Esophagus squamous epithelium (tissue), 5 donors: ENCODE data around the gene VTN. TPM values are rescaled to one million over a fixed set of nuclear protein-coding genes. Genes with fewer than 3 reads are reported as not detected.

Source experiments
- DNase-seq: peaks from one replicate; lab custom pipeline; 2025; lab: John Stamatoyannopoulos, UW
- H3K27ac ChIP-seq, 4 donors: fragments of 200-600 bp; sonication (generic); one replicate each; pipeline ENCODE4 v1.5.1; 2016 to 2019; ENCODE audit warnings: mild to moderate bottlenecking in 1 of 4
- H3K27me3 ChIP-seq, 4 donors: fragments of 200-600 bp; sonication (generic); 1 replicate in 3 of 4; 2 replicates in 1 of 4; pipeline versions ENCODE4 v1.5.1 to v1.6.0; 2017 to 2021; ENCODE audit warnings: antibody characterized with exemption in 1 of 4
- H3K36me3 ChIP-seq, 3 donors: fragments of 200-600 bp; sonication (generic); one replicate each; pipeline ENCODE4 v1.5.1; 2016 to 2019
- H3K4me1 ChIP-seq, 3 donors: fragments of 200-600 bp; sonication (generic); one replicate each; pipeline ENCODE4 v1.5.1; 2017 to 2019
- H3K4me3 ChIP-seq, 4 donors: fragments of 200-600 bp; sonication (generic); 1 replicate in 3 of 4; 2 replicates in 1 of 4; pipeline ENCODE4 v1.5.1; 2016 to 2019; ENCODE audit warnings: mild to moderate bottlenecking in 2 of 4, moderate library complexity in 1 of 4
- H3K9me3 ChIP-seq, 3 donors: fragments of 200-600 bp; sonication (generic); one replicate each; pipeline ENCODE4 v1.5.1; 2016 to 2019
- CTCF ChIP-seq, 6 experiments: fragments of 450-650 bp in 4 of 6; fragments of 200-600 bp in 2 of 6; sonication (generic) in 2 of 6; IDR thresholded peaks; one replicate each; pipeline ENCODE4 v1.5.1; 2016 to 2019; ENCODE audit warnings: antibody characterized with exemption in 6 of 6, mild to moderate bottlenecking in 4 of 6, moderate library complexity in 4 of 6
- POLR2A ChIP-seq, 4 donors: fragments of 450-650 bp; IDR thresholded peaks; one replicate each; pipeline ENCODE4 v1.6.1; 2017; ENCODE audit warnings: antibody characterized with exemption in 4 of 4, mild to moderate bottlenecking in 4 of 4, moderate library complexity in 3 of 4
- WGBS, 2 donors: methylation state at CpG; one replicate each; pipeline ENCODE4 v1.1.5; 2018; 5-methylcytosine and 5-hydroxymethylcytosine counted together
- intact Hi-C: fragments of 100-400 bp; cut with DNase I; formaldehyde crosslinking; loops from one replicate; pipeline ENCODE4 v1.15.0; 2022
- total RNA-seq, 4 donors: library from RNA; depleted of rRNA; stranded (reverse); fragments of >200 nt; gene quantifications; one replicate each; pipeline ENCODE4 v1.1.0, GENCODE V29; 2016
- donor health status: DM: yes; HTN: yes; CAD: no.

Gene VTN
- total RNA-seq, 4 donors from 2014 or later = 0.19 TPM; not detected in 3

GRCh38 chr17:28388106-28388505 is 18.0 kb upstream of the VTN start:
- no peak for DNase-seq
- Histone ChIP-seq H3K27ac (no peak overlapping the region), H3K36me3 (peaks cover 0 to 58% (median 0%) of the 10 kb centered on the region in 3 donors), H3K9me3 (no peaks in the 10 kb centered on the region), H3K27me3 (no peaks in the 10 kb centered on the region), H3K4me1 (peaks cover 0 to 23% (median 0%) of the 10 kb centered on the region in 3 donors), H3K4me3 (no peak overlapping the region)
- TF ChIP-seq CTCF (IDR thresholded peaks at IDR 0.05) (no peak), POLR2A (IDR thresholded peaks at IDR 0.05) (no peak)
- 95 to 100% methylated on average over 1 to 3 of the region's 11 CpGs for WGBS, 2 donors
- intact Hi-C loops = no loop called here

GRCh38 chr17:28386391-28386790 is 16.3 kb upstream of the VTN start:
- intact Hi-C loops = no loop called here
- Histone ChIP-seq H3K27ac (no peak overlapping the region), H3K4me1 (peaks cover 0 to 27% (median 2%) of the 10 kb centered on the region in 3 donors), H3K9me3 (no peaks in the 10 kb centered on the region), H3K4me3 (no peak overlapping the region), H3K27me3 (peaks cover 0 to 8% (median 0%) of the 10 kb centered on the region in 4 donors), H3K36me3 (peaks cover 0 to 41% (median 0%) of the 10 kb centered on the region in 3 donors)
- no peak for TF ChIP-seq CTCF (IDR thresholded peaks at IDR 0.05)
- no peak for TF ChIP-seq POLR2A (IDR thresholded peaks at IDR 0.05)
- DNase-seq = no peak

- DNase-seq = no peak
- no peaks in the 10 kb centered on the region for H3K9me3 ChIP-seq
- H3K4me1 ChIP-seq = peaks cover 0 to 34% (median 6%) of the 10 kb centered on the region in 3 donors
- H3K36me3 ChIP-seq = peaks cover 0 to 31% (median 0%) of the 10 kb centered on the region in 3 donors
- H3K4me3 ChIP-seq = peak overlapping the region; percentile 36 to 73 (median 55)
- WGBS, 2 donors = 72 to 89% methylated on average over 4 to 5 of the region's 8 CpGs
- H3K27ac ChIP-seq = no peak overlapping the region
- intact Hi-C loops = no loop called here
- TF ChIP-seq POLR2A (IDR thresholded peaks at IDR 0.05) (no peak), CTCF (IDR thresholded peaks at IDR 0.05) (no peak)
- H3K27me3 ChIP-seq = peaks cover 0 to 14% (median 0%) of the 10 kb centered on the region in 4 donors
Observed at GRCh38 chr17:28385406-28385805, 15.3 kb upstream of the VTN start.

GRCh38 chr17:28385037-28385400 is 14.9 kb upstream of the VTN start:
- intact Hi-C loops = no loop called here
- 4% methylated on average over 14 of the region's 29 CpGs; no CpG with 5 or more reads in 1 of the 2 donors for WGBS, 2 donors
- Histone ChIP-seq H3K36me3 (peaks cover 0 to 27% (median 0%) of the 10 kb centered on the region in 3 donors), H3K9me3 (no peaks in the 10 kb centered on the region), H3K27ac (peak overlapping the region in 3 of 4 donors; percentile 2 to 58 (median 52)), H3K4me3 (peak overlapping the region; percentile 36 to 73 (median 55)), H3K4me1 (peaks cover 0 to 34% (median 6%) of the 10 kb centered on the region in 3 donors), H3K27me3 (peaks cover 0 to 14% (median 0%) of the 10 kb centered on the region in 4 donors)
- TF ChIP-seq POLR2A (IDR thresholded peaks at IDR 0.05) (no peak), CTCF (IDR thresholded peaks at IDR 0.05) (no peak)
- no peak for DNase-seq

- WGBS, 2 donors = 16 to 29% methylated on average over 11 of the region's 56 CpGs
- no peak for DNase-seq
- peak overlapping the region; percentile 2 to 65 (median 55) for H3K27ac ChIP-seq
- peaks cover 0 to 14% (median 0%) of the 10 kb centered on the region in 4 donors for H3K27me3 ChIP-seq
- H3K4me1 ChIP-seq = peaks cover 0 to 34% (median 6%) of the 10 kb centered on the region in 3 donors
- TF ChIP-seq POLR2A (IDR thresholded peaks at IDR 0.05) = peak in 1 of 4 donors; percentile 41
- no peak for TF ChIP-seq CTCF (IDR thresholded peaks at IDR 0.05)
- peak overlapping the region; percentile 36 to 73 (median 55) for H3K4me3 ChIP-seq
- no peaks in the 10 kb centered on the region for H3K9me3 ChIP-seq
- intact Hi-C loops = no loop called here
- peaks cover 0 to 21% (median 0%) of the 10 kb centered on the region in 3 donors for H3K36me3 ChIP-seq
Observed at GRCh38 chr17:28384281-28385036, 14.4 kb upstream of the VTN start.
